Measurements from ENCODE around the gene RNF151.

GRCh38 chr16:1974157-1975070, 7.8 kb downstream of the RNF151 start:
- TF ChIP-seq, protein P1, sequence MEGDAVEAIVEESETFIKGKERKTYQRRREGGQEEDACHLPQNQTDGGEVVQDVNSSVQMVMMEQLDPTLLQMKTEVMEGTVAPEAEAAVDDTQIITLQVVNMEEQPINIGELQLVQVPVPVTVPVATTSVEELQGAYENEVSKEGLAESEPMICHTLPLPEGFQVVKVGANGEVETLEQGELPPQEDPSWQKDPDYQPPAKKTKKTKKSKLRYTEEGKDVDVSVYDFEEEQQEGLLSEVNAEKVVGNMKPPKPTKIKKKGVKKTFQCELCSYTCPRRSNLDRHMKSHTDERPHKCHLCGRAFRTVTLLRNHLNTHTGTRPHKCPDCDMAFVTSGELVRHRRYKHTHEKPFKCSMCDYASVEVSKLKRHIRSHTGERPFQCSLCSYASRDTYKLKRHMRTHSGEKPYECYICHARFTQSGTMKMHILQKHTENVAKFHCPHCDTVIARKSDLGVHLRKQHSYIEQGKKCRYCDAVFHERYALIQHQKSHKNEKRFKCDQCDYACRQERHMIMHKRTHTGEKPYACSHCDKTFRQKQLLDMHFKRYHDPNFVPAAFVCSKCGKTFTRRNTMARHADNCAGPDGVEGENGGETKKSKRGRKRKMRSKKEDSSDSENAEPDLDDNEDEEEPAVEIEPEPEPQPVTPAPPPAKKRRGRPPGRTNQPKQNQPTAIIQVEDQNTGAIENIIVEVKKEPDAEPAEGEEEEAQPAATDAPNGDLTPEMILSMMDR (IDR thresholded peaks at IDR 0.05), result no peak
- no peak for TF ChIP-seq POLR2A (IDR thresholded peaks at IDR 0.05)
